Activated CD4-positive, alpha-beta T cell treated with anti-CD3 and anti-CD28 coated beads, Interleukin-2, amount 10 ng/mL, durations not matched to agents 24 days and 14 days (primary cell): ENCODE results near the gene PRKCE. TPM values are rescaled to one million over a fixed set of nuclear protein-coding genes. Genes with fewer than 3 reads are reported as not detected.
"Not testable (repeated sequence)": the region's sequence is repeated elsewhere in the genome, so short reads cannot be mapped to it uniquely, and the experiment has no call there.

Experiments used
- DNase-seq: peaks from one replicate; pipeline ENCODE4 v3.0.0; 2022
- H3K27ac Mint-ChIP-seq: one replicate; pipeline ENCODE4 v1.8.0; 2022; ENCODE audit warnings: mild to moderate bottlenecking, mixed read lengths
- H3K27me3 Mint-ChIP-seq: one replicate; pipeline ENCODE4 v1.8.0; 2022; ENCODE audit warnings: mixed read lengths
- H3K36me3 Mint-ChIP-seq: one replicate; pipeline ENCODE4 v1.8.0; 2022; ENCODE audit warnings: low read depth, mild to moderate bottlenecking, mixed read lengths
- H3K4me1 Mint-ChIP-seq: one replicate; pipeline ENCODE4 v1.8.0; 2021; ENCODE audit warnings: mixed read lengths
- H3K4me3 Mint-ChIP-seq: one replicate; pipeline ENCODE4 v1.8.0; 2022; ENCODE audit warnings: mild to moderate bottlenecking, moderate library complexity, mixed read lengths
- H3K9me3 Mint-ChIP-seq: one replicate; pipeline ENCODE4 v1.8.0; 2021; ENCODE audit warnings: mixed read lengths
- intact Hi-C: fragments of 100-400 bp; cut with micrococcal nuclease; formaldehyde crosslinking; loops from one replicate; pipeline ENCODE4 v1.15.1; 2023
- total RNA-seq: library from RNA; stranded (reverse); gene quantifications from 2 replicates; pipeline ENCODE4 v1.2.3, GENCODE V29; 2022

PRKCE gene
- total RNA-seq, 1 donor from 2014 or later, result 13.5 TPM

GRCh38 chr2:45883603-45884000 lies 232.1 kb downstream of the PRKCE start:
- no peak overlapping the region for H3K4me3 Mint-ChIP-seq

GRCh38 chr2:45884126-45884525 lies 232.7 kb downstream of the PRKCE start:
- Mint-ChIP-seq H3K27ac (no peak overlapping the region), H3K36me3 (no peaks in the 10 kb centered on the region), H3K4me3 (no peak overlapping the region), H3K9me3 (no peaks in the 10 kb centered on the region), H3K27me3 (no peaks in the 10 kb centered on the region), H3K4me1 (peaks cover 3% of the 10 kb centered on the region)
- DNase-seq, result no peak
- intact Hi-C loops, result no loop called here

More at GRCh38 chr2:45883603-45884000, 232.1 kb downstream of the PRKCE start:
- intact Hi-C loops, result no loop called here
- DNase-seq, result no peak
- Mint-ChIP-seq H3K9me3 (no peaks in the 10 kb centered on the region), H3K27me3 (no peaks in the 10 kb centered on the region), H3K27ac (no peak overlapping the region), H3K36me3 (no peaks in the 10 kb centered on the region), H3K4me1 (no peaks in the 10 kb centered on the region)

GRCh38 chr2:45885171-45885621 lies 233.7 kb downstream of the PRKCE start:
- H3K36me3 Mint-ChIP-seq, result no peaks in the 10 kb centered on the region
- DNase-seq, result no peak
- no peak overlapping the region for H3K4me3 Mint-ChIP-seq
- no peaks in the 10 kb centered on the region for H3K9me3 Mint-ChIP-seq
- peaks cover 11% of the 10 kb centered on the region for H3K4me1 Mint-ChIP-seq
- H3K27ac Mint-ChIP-seq, result no peak overlapping the region
- no peaks in the 10 kb centered on the region for H3K27me3 Mint-ChIP-seq
- intact Hi-C loops, result no loop called here

- intact Hi-C loops, result no loop called here
These were observed 234.7 kb downstream of the PRKCE start for GRCh38 chr2:45886171-45886663.

GRCh38 chr2:45888167-45888566 lies 236.7 kb downstream of the PRKCE start:
- Mint-ChIP-seq H3K27ac (no peak overlapping the region), H3K4me3 (no peak overlapping the region), H3K4me1 (peaks cover 27% of the 10 kb centered on the region), H3K27me3 (no peaks in the 10 kb centered on the region), H3K36me3 (peaks cover 1% of the 10 kb centered on the region), H3K9me3 (no peaks in the 10 kb centered on the region)
- intact Hi-C loops, result no loop called here
- no peak for DNase-seq

More at GRCh38 chr2:45886171-45886663, 234.7 kb downstream of the PRKCE start:
- H3K4me1 Mint-ChIP-seq, result peaks cover 17% of the 10 kb centered on the region
- no peaks in the 10 kb centered on the region for H3K36me3 Mint-ChIP-seq
- no peak overlapping the region for H3K27ac Mint-ChIP-seq
- no peaks in the 10 kb centered on the region for H3K27me3 Mint-ChIP-seq
- no peak for DNase-seq
- no peaks in the 10 kb centered on the region for H3K9me3 Mint-ChIP-seq
- no peak overlapping the region for H3K4me3 Mint-ChIP-seq

GRCh38 chr2:45888641-45889040 lies 237.2 kb downstream of the PRKCE start:
- Mint-ChIP-seq H3K27ac (no peak overlapping the region), H3K4me1 (peaks cover 27% of the 10 kb centered on the region), H3K9me3 (no peaks in the 10 kb centered on the region), H3K36me3 (peaks cover 1% of the 10 kb centered on the region), H3K4me3 (no peak overlapping the region), H3K27me3 (no peaks in the 10 kb centered on the region)
- no peak for DNase-seq
- intact Hi-C loops, result no loop called here

- peaks cover 27% of the 10 kb centered on the region for H3K4me1 Mint-ChIP-seq
- H3K27me3 Mint-ChIP-seq, result no peaks in the 10 kb centered on the region
- intact Hi-C loops, result no loop called here
- peak; percentile 77 for DNase-seq
- H3K27ac Mint-ChIP-seq, result no peak overlapping the region
- H3K9me3 Mint-ChIP-seq, result no peaks in the 10 kb centered on the region
- peaks cover 1% of the 10 kb centered on the region for H3K36me3 Mint-ChIP-seq
- H3K4me3 Mint-ChIP-seq, result no peak overlapping the region
These were observed 237.6 kb downstream of the PRKCE start for GRCh38 chr2:45889053-45889452.

- Mint-ChIP-seq H3K27me3 (no peaks in the 10 kb centered on the region), H3K36me3 (peaks cover 1% of the 10 kb centered on the region)
- intact Hi-C loops, result no loop called here
These were observed 238.3 kb downstream of the PRKCE start for GRCh38 chr2:45889620-45890370.

GRCh38 chr2:45890371-45890646 lies 238.8 kb downstream of the PRKCE start:
- intact Hi-C loops, H3K27me3 Mint-ChIP-seq, DNase-seq, H3K27ac Mint-ChIP-seq, H3K36me3 Mint-ChIP-seq, H3K9me3 Mint-ChIP-seq, H3K4me3 Mint-ChIP-seq: not testable (repeated sequence)
- peaks cover 27% of the 10 kb centered on the region for H3K4me1 Mint-ChIP-seq

More at GRCh38 chr2:45889620-45890370, 238.3 kb downstream of the PRKCE start:
- peaks cover 27% of the 10 kb centered on the region for H3K4me1 Mint-ChIP-seq
- no peak overlapping the region for H3K27ac Mint-ChIP-seq
- H3K4me3 Mint-ChIP-seq, result no peak overlapping the region
- DNase-seq, result no peak
- H3K9me3 Mint-ChIP-seq, result no peaks in the 10 kb centered on the region

- intact Hi-C loops, result no loop called here
- Mint-ChIP-seq H3K4me1 (peaks cover 27% of the 10 kb centered on the region), H3K27me3 (no peaks in the 10 kb centered on the region), H3K9me3 (no peaks in the 10 kb centered on the region), H3K27ac (no peak overlapping the region), H3K36me3 (peaks cover 1% of the 10 kb centered on the region), H3K4me3 (peak overlapping the region; percentile 10)
- DNase-seq, result peak; percentile 71
These were observed 239.3 kb downstream of the PRKCE start for GRCh38 chr2:45890819-45891218.

GRCh38 chr2:45891719-45892424 lies 240.4 kb downstream of the PRKCE start:
- H3K36me3 Mint-ChIP-seq, result peaks cover 1% of the 10 kb centered on the region
- no peak overlapping the region for H3K27ac Mint-ChIP-seq
- no peaks in the 10 kb centered on the region for H3K27me3 Mint-ChIP-seq
- no peak for DNase-seq
- H3K4me3 Mint-ChIP-seq, result no peak overlapping the region
- no peaks in the 10 kb centered on the region for H3K9me3 Mint-ChIP-seq
- peaks cover 27% of the 10 kb centered on the region for H3K4me1 Mint-ChIP-seq
- intact Hi-C loops, result no loop called here

- peaks cover 27% of the 10 kb centered on the region for H3K4me1 Mint-ChIP-seq
- no peaks in the 10 kb centered on the region for H3K9me3 Mint-ChIP-seq
- H3K27ac Mint-ChIP-seq, result no peak overlapping the region
- intact Hi-C loops, result no loop called here
- no peak overlapping the region for H3K4me3 Mint-ChIP-seq
- H3K27me3 Mint-ChIP-seq, result no peaks in the 10 kb centered on the region
- DNase-seq, result no peak
- peaks cover 1% of the 10 kb centered on the region for H3K36me3 Mint-ChIP-seq
These were observed 240.9 kb downstream of the PRKCE start for GRCh38 chr2:45892425-45892745.

- H3K27ac Mint-ChIP-seq, result no peak overlapping the region
- no peak overlapping the region for H3K4me3 Mint-ChIP-seq
- H3K36me3 Mint-ChIP-seq, result peaks cover 1% of the 10 kb centered on the region
- intact Hi-C loops, result no loop called here
- no peaks in the 10 kb centered on the region for H3K27me3 Mint-ChIP-seq
- no peaks in the 10 kb centered on the region for H3K9me3 Mint-ChIP-seq
- DNase-seq, result no peak
- peaks cover 27% of the 10 kb centered on the region for H3K4me1 Mint-ChIP-seq
These were observed 241.3 kb downstream of the PRKCE start for GRCh38 chr2:45892757-45893156.

- DNase-seq, result no peak
- intact Hi-C loops, result no loop called here
- peaks cover 1% of the 10 kb centered on the region for H3K36me3 Mint-ChIP-seq
- H3K4me3 Mint-ChIP-seq, result no peak overlapping the region
- H3K27ac Mint-ChIP-seq, result no peak overlapping the region
- H3K4me1 Mint-ChIP-seq, result peaks cover 24% of the 10 kb centered on the region
- H3K9me3 Mint-ChIP-seq, result no peaks in the 10 kb centered on the region
- H3K27me3 Mint-ChIP-seq, result no peaks in the 10 kb centered on the region
These were observed 242.7 kb downstream of the PRKCE start for GRCh38 chr2:45894211-45894610.
